IPS-15b (cell line): ENCODE measurements around the gene PAQR6.
"Not testable (repeated sequence)": the region's sequence is repeated elsewhere in the genome, so short reads cannot be mapped to it uniquely, and the experiment has no call there.

ENCODE experiments used
- H3K27me3 ChIP-seq: one replicate; pipeline ENCODE4 v1.6.1; 2013; ENCODE audit warnings: low read length; ENCODE audit not compliant: control insufficient read depth, insufficient read depth
- H3K36me3 ChIP-seq: one replicate; pipeline ENCODE4 v1.6.1; 2013; ENCODE audit warnings: low read length; ENCODE audit not compliant: control insufficient read depth, insufficient read depth
- H3K4me1 ChIP-seq: one replicate; pipeline ENCODE4 v1.6.1; 2013; ENCODE audit warnings: mild to moderate bottlenecking, low read length; ENCODE audit not compliant: control insufficient read depth, insufficient read depth
- H3K4me3 ChIP-seq: one replicate; pipeline ENCODE4 v1.5.1; 2013; ENCODE audit warnings: low read depth, low read length
- H3K9ac ChIP-seq: one replicate; pipeline ENCODE4 v1.6.1; 2013; ENCODE audit warnings: low read depth, mild to moderate bottlenecking, low read length
- H3K9me3 ChIP-seq: one replicate; pipeline ENCODE4 v1.6.1; 2013; ENCODE audit warnings: mild to moderate bottlenecking, low read length; ENCODE audit not compliant: control insufficient read depth, insufficient read depth

The PAQR6 gene

GRCh38 chr1:156226782-156227181 lies 21.1 kb downstream of the PAQR6 start:
- Histone ChIP-seq H3K4me1 (no peaks in the 10 kb centered on the region), H3K4me3 (no peak overlapping the region), H3K27me3 (no peaks in the 10 kb centered on the region), H3K36me3 (peaks cover 19% of the 10 kb centered on the region), H3K9ac (no peak overlapping the region), H3K9me3 (no peaks in the 10 kb centered on the region)

DNA sequence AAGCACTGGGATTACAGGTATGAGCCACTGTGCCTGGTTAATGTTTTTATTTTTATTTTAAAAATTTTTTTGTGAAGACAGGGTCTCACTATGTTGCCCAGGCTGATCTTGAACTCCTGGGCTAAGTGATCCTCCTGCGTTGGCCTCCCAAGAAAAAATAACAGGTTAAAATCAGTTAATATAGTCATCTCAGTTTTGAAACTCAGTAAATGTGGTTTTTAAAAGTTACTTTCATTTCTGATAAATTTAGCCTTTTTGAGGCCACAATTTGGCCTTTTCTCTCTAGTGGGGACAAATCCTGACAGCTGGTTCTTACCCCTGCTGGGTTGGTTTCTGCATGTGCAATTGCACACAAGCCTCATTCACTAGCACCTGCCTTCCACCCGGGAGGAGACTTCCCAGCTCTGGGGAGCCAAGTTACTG lies 21.7 kb downstream of the PAQR6 start:
- H3K9me3 ChIP-seq = no peaks in the 10 kb centered on the region
- no peak overlapping the region for H3K4me3 ChIP-seq
- H3K27me3 ChIP-seq = no peaks in the 10 kb centered on the region
- no peak overlapping the region for H3K9ac ChIP-seq
- no peaks in the 10 kb centered on the region for H3K4me1 ChIP-seq
- H3K36me3 ChIP-seq = peaks cover 24% of the 10 kb centered on the region

DNA sequence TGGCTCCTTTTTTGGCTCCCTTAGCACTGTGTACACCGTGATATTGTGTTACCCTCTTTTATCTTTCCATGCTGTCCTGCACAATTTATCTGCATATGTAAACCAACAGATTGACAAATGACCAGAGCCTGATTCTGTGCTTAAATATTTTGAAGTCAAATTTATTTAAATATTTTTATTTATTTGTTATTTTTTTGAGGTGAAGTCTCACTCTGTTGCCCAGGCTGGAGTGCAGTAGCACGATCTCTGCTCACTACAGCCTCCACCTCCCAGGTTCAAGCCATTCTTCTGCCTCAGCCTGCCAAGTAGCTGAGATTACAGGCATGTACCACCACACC lies 22.2 kb downstream of the PAQR6 start:
- Histone ChIP-seq H3K36me3 (peaks cover 26% of the 10 kb centered on the region), H3K27me3 (no peaks in the 10 kb centered on the region), H3K9me3 (no peaks in the 10 kb centered on the region), H3K4me1 (no peaks in the 10 kb centered on the region), H3K9ac (no peak overlapping the region), H3K4me3 (no peak overlapping the region)

GRCh38 chr1:156221986-156222692 lies 25.7 kb downstream of the PAQR6 start:
- Histone ChIP-seq H3K36me3 (peaks cover 19% of the 10 kb centered on the region), H3K9ac (no peak overlapping the region), H3K4me3 (no peak overlapping the region), H3K9me3 (no peaks in the 10 kb centered on the region), H3K27me3 (no peaks in the 10 kb centered on the region), H3K4me1 (no peaks in the 10 kb centered on the region)

- no peaks in the 10 kb centered on the region for H3K4me1 ChIP-seq
Measured at GRCh38 chr1:156220226-156220625, 27.6 kb downstream of the PAQR6 start.

GRCh38 chr1:156217871-156218270 lies 30.0 kb downstream of the PAQR6 start:
- H3K4me3 ChIP-seq = no peak overlapping the region
- H3K9ac ChIP-seq = no peak overlapping the region

More at GRCh38 chr1:156220226-156220625, 27.6 kb downstream of the PAQR6 start:
- no peak overlapping the region for H3K9ac ChIP-seq
- no peaks in the 10 kb centered on the region for H3K9me3 ChIP-seq
- H3K4me3 ChIP-seq = no peak overlapping the region
- no peaks in the 10 kb centered on the region for H3K27me3 ChIP-seq
- H3K36me3 ChIP-seq = peaks cover 17% of the 10 kb centered on the region

GRCh38 chr1:156216361-156217086 lies 31.3 kb downstream of the PAQR6 start:
- H3K4me3 ChIP-seq, H3K4me1 ChIP-seq, H3K27me3 ChIP-seq, H3K9ac ChIP-seq, H3K9me3 ChIP-seq, H3K36me3 ChIP-seq: not testable (repeated sequence)

More at GRCh38 chr1:156217871-156218270, 30.0 kb downstream of the PAQR6 start:
- Histone ChIP-seq H3K27me3 (no peaks in the 10 kb centered on the region), H3K9me3 (no peaks in the 10 kb centered on the region), H3K36me3 (peaks cover 10% of the 10 kb centered on the region), H3K4me1 (peaks cover 2% of the 10 kb centered on the region)

- peaks cover 2% of the 10 kb centered on the region for H3K4me1 ChIP-seq
- peaks cover 5% of the 10 kb centered on the region for H3K36me3 ChIP-seq
- peak overlapping the region; percentile 99 for H3K4me3 ChIP-seq
- peak overlapping the region; percentile 24 for H3K9ac ChIP-seq
- H3K9me3 ChIP-seq = no peaks in the 10 kb centered on the region
- H3K27me3 ChIP-seq = no peaks in the 10 kb centered on the region
Measured at GRCh38 chr1:156214024-156214748, 33.7 kb downstream of the PAQR6 start.

GRCh38 chr1:156213644-156213966 lies 34.3 kb downstream of the PAQR6 start:
- Histone ChIP-seq H3K9ac (peak overlapping the region; percentile 100), H3K9me3 (no peaks in the 10 kb centered on the region), H3K36me3 (peaks cover 6% of the 10 kb centered on the region), H3K4me1 (peaks cover 6% of the 10 kb centered on the region), H3K4me3 (peak overlapping the region; percentile 99), H3K27me3 (no peaks in the 10 kb centered on the region)

DNA sequence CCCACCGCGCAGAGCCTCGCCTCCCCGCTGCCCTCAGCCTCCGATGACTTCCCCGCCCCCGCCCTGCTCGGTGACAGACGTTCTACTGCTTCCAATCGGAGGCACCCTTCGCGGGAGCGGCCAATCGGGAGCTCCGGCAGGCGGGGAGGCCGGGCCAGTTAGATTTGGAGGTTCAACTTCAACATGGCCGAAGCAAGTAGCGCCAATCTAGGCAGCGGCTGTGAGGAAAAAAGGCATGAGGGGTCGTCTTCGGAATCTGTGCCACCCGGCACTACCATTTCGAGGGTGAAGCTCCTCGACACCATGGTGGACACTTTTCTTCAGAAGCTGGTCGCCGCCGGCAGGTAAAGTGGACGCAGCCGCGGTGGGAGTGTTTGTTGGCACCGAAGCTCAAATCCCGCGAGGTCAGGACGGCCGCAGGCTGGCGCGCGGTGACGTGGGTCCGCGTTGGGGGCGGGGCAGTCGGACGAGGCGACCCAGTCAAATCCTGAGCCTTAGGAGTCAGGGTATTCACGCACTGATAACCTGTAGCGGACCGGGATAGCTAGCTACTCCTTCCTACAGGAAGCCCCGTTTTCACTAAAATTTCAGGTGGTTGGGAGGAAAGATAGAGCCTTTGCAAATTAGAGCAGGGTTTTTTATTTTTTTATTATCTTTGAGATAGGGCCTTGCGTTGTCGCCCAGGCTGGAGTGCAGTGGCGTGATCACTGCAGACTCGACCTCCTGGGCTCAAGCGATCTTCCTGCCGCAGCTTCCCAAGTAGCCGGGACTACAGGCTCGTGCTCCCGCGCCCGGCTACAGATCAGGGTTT lies 34.8 kb downstream of the PAQR6 start, which contains the start of gene PMF1:
Gene PMF1 (plus strand): TSS at position 175 of the 811 bp plus-strand sequence. CDS start 9 bp downstream, at position 184.
- peaks cover 10% of the 10 kb centered on the region for H3K36me3 ChIP-seq
- H3K9ac ChIP-seq = peak within 1 kb of the TSS; percentile 100
- H3K4me1 ChIP-seq = peaks cover 6% of the 10 kb centered on the region
- no peaks in the 10 kb centered on the region for H3K9me3 ChIP-seq
- H3K4me3 ChIP-seq = peak within 1 kb of the TSS; percentile 99
- no peaks in the 10 kb centered on the region for H3K27me3 ChIP-seq

DNA sequence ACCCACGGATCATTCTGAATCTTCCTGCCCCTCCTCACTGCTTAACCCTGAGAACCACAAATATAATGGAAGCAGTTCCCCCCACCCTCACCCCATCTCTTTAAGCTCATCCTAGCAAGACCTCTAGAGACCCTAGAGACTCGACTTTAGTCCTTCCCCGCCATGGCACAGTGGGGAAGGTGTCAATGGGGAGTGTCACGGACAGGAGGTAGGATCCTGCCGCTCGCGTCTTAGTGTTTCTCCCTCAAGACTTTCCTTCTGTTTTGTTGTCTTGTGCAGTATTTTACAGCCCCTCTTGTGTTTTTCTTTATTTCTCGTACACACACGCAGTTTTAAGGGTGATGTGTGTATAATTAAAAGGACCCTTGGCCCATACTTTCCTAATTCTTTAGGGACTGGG lies 35.7 kb downstream of the PAQR6 start:
- Histone ChIP-seq H3K36me3 (peaks cover 16% of the 10 kb centered on the region), H3K4me3 (peak overlapping the region; percentile 99), H3K4me1 (peaks cover 6% of the 10 kb centered on the region)

More for the DNA sequence above, 35.7 kb downstream of the PAQR6 start:
- Histone ChIP-seq H3K27me3 (no peaks in the 10 kb centered on the region), H3K9ac (peak overlapping the region; percentile 100), H3K9me3 (no peaks in the 10 kb centered on the region)
